NOMO-1 treated with dmso at 0.1 percent for 144 hours (cell line): Measurements from ENCODE around the gene FAM136A.
"Not testable (repeated sequence)": the region's sequence is repeated elsewhere in the genome, so short reads cannot be mapped to it uniquely, and the experiment has no call there.

Experiments used
- DNase-seq: peaks from one replicate; lab custom pipeline; 2025; ENCODE audit not compliant: unreplicated experiment; lab: John Stamatoyannopoulos, UW

Gene FAM136A

GRCh38 chr2:70300771-70301343 lies 1.0 kb downstream of the FAM136A start:
- DNase-seq, result no peak

- DNase-seq, result not testable (repeated sequence)
Observed at GRCh38 chr2:70297828-70298227, 4.0 kb downstream of the FAM136A start.

- DNase-seq, result no peak
Observed at GRCh38 chr2:70283500-70284191, 18.2 kb downstream of the FAM136A start.

GRCh38 chr2:70282439-70282838 lies 19.4 kb downstream of the FAM136A start:
- DNase-seq, result no peak

- DNase-seq, result no peak
Observed at GRCh38 chr2:70280242-70280798, 21.5 kb downstream of the FAM136A start.

- DNase-seq, result no peak
Observed at GRCh38 chr2:70270323-70270722, 31.5 kb downstream of the FAM136A start.

- DNase-seq, result not testable (repeated sequence)
Observed at GRCh38 chr2:70269422-70270302, 32.2 kb downstream of the FAM136A start.

GRCh38 chr2:70266925-70267324 lies 34.9 kb downstream of the FAM136A start:
- not testable (repeated sequence) for DNase-seq

GRCh38 chr2:70261501-70261900 lies 40.4 kb downstream of the FAM136A start:
- no peak for DNase-seq

GRCh38 chr2:70258532-70258875 lies 43.4 kb downstream of the FAM136A start:
- DNase-seq, result no peak

- no peak for DNase-seq
Observed at GRCh38 chr2:70255637-70256314, 46.1 kb downstream of the FAM136A start.

- no peak for DNase-seq
Observed at GRCh38 chr2:70250434-70250833, 51.4 kb downstream of the FAM136A start.

- DNase-seq, result peak; percentile 97
Observed at GRCh38 chr2:70248181-70248847, 53.6 kb downstream of the FAM136A start, which contains the start of gene TIA1. Gene TIA1, minus strand, starts transcription at chr2:70248628. Its CDS starts 198 bp downstream, at chr2:70248430.

- DNase-seq, result no peak
Observed at GRCh38 chr2:70247364-70248180, 54.3 kb downstream of the FAM136A start.
